ENCODE measurements around the gene PDK1.
"Not testable (repeated sequence)": the region's sequence is repeated elsewhere in the genome, so short reads cannot be mapped to it uniquely, and the experiment has no call there.

Gene PDK1

GRCh38 chr2:172513524-172513900, 42.4 kb upstream of the PDK1 start:
- H3K27me3 ChIP-seq (ENCODE audit: insufficient read depth, low read depth, severe bottlenecking): no peaks in the 10 kb centered on the region
- H3K4me3 ChIP-seq (ENCODE audit: low read depth, low read length): no peak overlapping the region
- no peak overlapping the region for H3K27ac ChIP-seq
- no peaks in the 10 kb centered on the region for H3K36me3 ChIP-seq
- no peaks in the 10 kb centered on the region for H3K9me3 ChIP-seq (ENCODE audit: severe bottlenecking)
- TF ChIP-seq, protein P1, sequence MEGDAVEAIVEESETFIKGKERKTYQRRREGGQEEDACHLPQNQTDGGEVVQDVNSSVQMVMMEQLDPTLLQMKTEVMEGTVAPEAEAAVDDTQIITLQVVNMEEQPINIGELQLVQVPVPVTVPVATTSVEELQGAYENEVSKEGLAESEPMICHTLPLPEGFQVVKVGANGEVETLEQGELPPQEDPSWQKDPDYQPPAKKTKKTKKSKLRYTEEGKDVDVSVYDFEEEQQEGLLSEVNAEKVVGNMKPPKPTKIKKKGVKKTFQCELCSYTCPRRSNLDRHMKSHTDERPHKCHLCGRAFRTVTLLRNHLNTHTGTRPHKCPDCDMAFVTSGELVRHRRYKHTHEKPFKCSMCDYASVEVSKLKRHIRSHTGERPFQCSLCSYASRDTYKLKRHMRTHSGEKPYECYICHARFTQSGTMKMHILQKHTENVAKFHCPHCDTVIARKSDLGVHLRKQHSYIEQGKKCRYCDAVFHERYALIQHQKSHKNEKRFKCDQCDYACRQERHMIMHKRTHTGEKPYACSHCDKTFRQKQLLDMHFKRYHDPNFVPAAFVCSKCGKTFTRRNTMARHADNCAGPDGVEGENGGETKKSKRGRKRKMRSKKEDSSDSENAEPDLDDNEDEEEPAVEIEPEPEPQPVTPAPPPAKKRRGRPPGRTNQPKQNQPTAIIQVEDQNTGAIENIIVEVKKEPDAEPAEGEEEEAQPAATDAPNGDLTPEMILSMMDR (IDR thresholded peaks at IDR 0.05; ENCODE audit: low read depth, low read length): no peak
- no peak for DNase-seq

DNA sequence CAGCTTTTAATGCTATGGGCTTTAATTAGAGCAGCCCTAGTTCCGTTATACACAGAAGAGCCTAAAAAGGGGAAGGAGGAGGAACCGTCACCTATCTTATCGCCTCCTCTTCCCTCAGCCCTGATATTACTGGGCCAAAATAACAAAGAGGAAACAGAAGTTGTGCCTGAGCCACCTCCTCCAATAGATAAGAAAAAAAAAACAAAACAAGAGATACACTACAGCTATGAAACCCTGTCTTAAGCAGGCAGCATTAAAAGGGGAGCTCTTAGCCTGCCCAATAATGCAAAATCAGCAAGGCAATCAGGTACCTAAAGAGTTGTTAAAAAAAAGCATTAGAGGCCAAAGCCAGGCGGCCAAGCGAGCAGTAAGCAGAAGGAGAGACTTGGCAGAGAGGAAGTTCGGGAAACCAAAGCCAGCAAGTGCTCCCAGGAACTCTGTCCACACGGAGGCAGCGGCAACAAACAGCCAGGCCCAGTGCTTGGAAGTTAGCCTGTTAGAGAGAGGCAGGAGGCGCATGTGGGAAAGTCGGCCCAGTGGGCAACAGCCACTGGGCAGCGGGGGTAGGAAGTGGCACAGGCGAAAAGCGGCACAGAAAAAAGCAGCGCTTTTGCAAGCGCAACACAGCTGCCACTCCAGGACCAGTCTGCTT, 41.8 kb upstream of the PDK1 start:
- Histone ChIP-seq H3K9me3 (ENCODE audit: severe bottlenecking) (peaks cover 2% of the 10 kb centered on the region), H3K4me3 (ENCODE audit: low read depth, low read length) (no peak overlapping the region), H3K36me3 (no peaks in the 10 kb centered on the region), H3K27ac (no peak overlapping the region), H3K27me3 (ENCODE audit: insufficient read depth, low read depth, severe bottlenecking) (no peaks in the 10 kb centered on the region)
- no peak for DNase-seq
- TF ChIP-seq, protein P1 (IDR thresholded peaks at IDR 0.05; ENCODE audit: low read depth, low read length): no peak

DNA sequence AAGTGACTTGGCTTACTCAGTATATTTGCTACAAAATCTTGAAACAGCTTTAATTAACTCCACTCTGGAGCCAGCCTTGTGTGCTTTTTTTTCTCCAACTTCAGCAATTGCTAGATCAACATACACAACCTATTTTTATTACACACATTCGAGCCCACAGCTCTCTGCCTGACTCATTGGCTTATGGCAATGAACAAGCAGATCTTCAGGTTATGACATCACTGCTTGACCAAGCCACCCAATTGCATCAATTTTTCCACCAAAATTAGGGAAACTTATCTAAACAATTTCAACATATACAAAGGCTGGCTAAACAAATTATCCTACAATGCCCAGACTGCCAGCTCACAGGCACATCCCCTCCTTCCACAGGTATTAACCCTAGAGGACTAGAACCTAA, 39.6 kb upstream of the PDK1 start:
- H3K36me3 ChIP-seq: no peaks in the 10 kb centered on the region
- H3K9me3 ChIP-seq (ENCODE audit: severe bottlenecking): peaks cover 12% of the 10 kb centered on the region
- H3K27ac ChIP-seq: no peak overlapping the region
- DNase-seq: no peak
- no peaks in the 10 kb centered on the region for H3K27me3 ChIP-seq (ENCODE audit: insufficient read depth, low read depth, severe bottlenecking)
- TF ChIP-seq, protein P1 (IDR thresholded peaks at IDR 0.05; ENCODE audit: low read depth, low read length): no peak
- H3K4me3 ChIP-seq (ENCODE audit: low read depth, low read length): no peak overlapping the region

GRCh38 chr2:172518995-172519394, 36.9 kb upstream of the PDK1 start:
- no peak overlapping the region for H3K4me3 ChIP-seq (ENCODE audit: low read depth, low read length)
- TF ChIP-seq, protein P1 (IDR thresholded peaks at IDR 0.05; ENCODE audit: low read depth, low read length): no peak
- no peaks in the 10 kb centered on the region for H3K36me3 ChIP-seq
- no peaks in the 10 kb centered on the region for H3K27me3 ChIP-seq (ENCODE audit: insufficient read depth, low read depth, severe bottlenecking)
- DNase-seq: no peak
- H3K9me3 ChIP-seq (ENCODE audit: severe bottlenecking): peaks cover 12% of the 10 kb centered on the region
- H3K27ac ChIP-seq: no peak overlapping the region

DNA sequence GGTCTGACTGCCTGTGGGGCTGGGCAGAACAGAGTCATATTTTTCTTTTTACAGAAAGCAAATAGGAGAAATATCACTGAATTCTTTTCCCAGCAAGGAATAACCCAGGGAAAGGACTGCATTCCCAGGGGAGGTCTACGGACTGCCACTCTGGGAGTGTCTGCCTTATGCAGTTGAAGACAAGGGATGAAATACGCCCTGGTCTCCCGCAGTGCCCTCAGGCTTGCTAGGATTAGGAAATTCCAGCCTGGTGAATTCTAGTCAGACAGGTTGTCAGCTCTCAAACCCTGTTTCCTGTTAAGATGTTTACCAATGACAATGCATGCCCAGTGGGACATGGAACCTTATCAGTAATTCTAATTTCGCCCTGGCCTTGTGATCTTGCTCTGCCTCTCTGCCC, 30.3 kb upstream of the PDK1 start:
- Histone ChIP-seq H3K27ac (no peak overlapping the region), H3K36me3 (no peaks in the 10 kb centered on the region), H3K27me3 (ENCODE audit: insufficient read depth, low read depth, severe bottlenecking) (no peaks in the 10 kb centered on the region), H3K9me3 (ENCODE audit: severe bottlenecking) (peaks cover 5% of the 10 kb centered on the region), H3K4me3 (ENCODE audit: low read depth, low read length) (no peak overlapping the region)
- DNase-seq: no peak
- TF ChIP-seq, protein P1 (IDR thresholded peaks at IDR 0.05; ENCODE audit: low read depth, low read length): no peak

DNA sequence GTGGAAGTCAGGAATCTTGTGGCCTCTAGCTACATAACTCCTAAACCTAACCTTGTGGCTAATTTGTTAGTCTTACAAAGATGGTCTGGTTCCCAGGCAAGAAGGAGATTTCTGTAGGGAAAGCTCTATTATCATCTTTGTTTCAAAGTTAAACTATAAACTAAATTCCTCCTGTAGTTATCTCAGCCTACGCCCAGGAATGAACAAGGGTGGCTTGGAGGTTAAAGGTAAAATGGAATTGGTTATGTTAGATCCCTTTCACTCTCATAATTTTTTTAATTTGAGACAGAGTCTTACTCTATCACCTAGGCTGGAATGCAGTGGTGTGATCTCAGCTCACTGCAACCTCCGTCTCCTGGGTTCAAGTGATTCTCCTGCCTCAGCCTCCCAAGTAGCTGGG, 24.6 kb upstream of the PDK1 start:
- no peak overlapping the region for H3K4me3 ChIP-seq (ENCODE audit: low read depth, low read length)
- peaks cover 2% of the 10 kb centered on the region for H3K9me3 ChIP-seq (ENCODE audit: severe bottlenecking)
- TF ChIP-seq, protein P1 (IDR thresholded peaks at IDR 0.05; ENCODE audit: low read depth, low read length): no peak
- no peak overlapping the region for H3K27ac ChIP-seq
- H3K27me3 ChIP-seq (ENCODE audit: insufficient read depth, low read depth, severe bottlenecking): no peaks in the 10 kb centered on the region
- DNase-seq: no peak
- no peaks in the 10 kb centered on the region for H3K36me3 ChIP-seq

GRCh38 chr2:172532461-172532860, 23.4 kb upstream of the PDK1 start:
- H3K27ac ChIP-seq; DNase-seq; H3K9me3 ChIP-seq (ENCODE audit: severe bottlenecking); H3K27me3 ChIP-seq (ENCODE audit: insufficient read depth, low read depth, severe bottlenecking); H3K36me3 ChIP-seq; H3K4me3 ChIP-seq (ENCODE audit: low read depth, low read length): not testable (repeated sequence)
